Ovary (tissue), 3 donors: ENCODE measurements around the gene GABBR2.

ENCODE experiments used
- CTCF ChIP-seq, 3 donors: fragments of 450-650 bp in 2 of 3; fragments of 200-600 bp in 1 of 3; IDR thresholded peaks; one replicate each; pipeline versions ENCODE4 v1.5.1 to v1.8.0; 2016 to 2022; ENCODE audit warnings: antibody characterized with exemption in 3 of 3, mild to moderate bottlenecking in 1 of 3
- EP300 ChIP-seq: sonication (generic); formaldehyde crosslinking; IDR thresholded peaks from one replicate; pipeline ENCODE4 v1.6.1; 2017; ENCODE audit warnings: antibody characterized with exemption
- POLR2A ChIP-seq: fragments of 450-650 bp; IDR thresholded peaks from one replicate; pipeline ENCODE4 v1.6.1; 2017; ENCODE audit warnings: antibody characterized with exemption, mild to moderate bottlenecking, moderate library complexity
- donor health status: DM: no; HTN: no; CAD: no.

- TF ChIP-seq CTCF (IDR thresholded peaks at IDR 0.05), result no peak
- TF ChIP-seq POLR2A, result no peak
- TF ChIP-seq EP300, result no peak
Observed at GRCh38 chr9:98556511-98556910, 152.2 kb downstream of the GABBR2 start.
